K562 (cell line): ENCODE measurements around the gene PAEP. TPM values are rescaled to one million over a fixed set of nuclear protein-coding genes. Genes with fewer than 3 reads are reported as not detected.

Source experiments
- ATAC-seq: fragments of 200-7000 bp; cut with Tn5 transposase; 3 replicates; pipeline ENCODE4 v1.9.1; 2020; ENCODE audit warnings: moderate library complexity
- BruUV-seq: library from RNA; stranded (reverse); fragments of 400-500 nt; replicated peaks from 2 replicates; lab custom pipeline; 2021; lab: Mats Ljungman, UMichigan
- CTCF ChIA-PET: fragments of 300-600 bp; formaldehyde crosslinking; extraction: SDS; loops from one replicate; lab custom pipeline; 2021; ENCODE audit warnings: low intra/inter-chr PET ratio; lab: Yijun Ruan, JAX
- POLR2A ChIA-PET: fragments of 300-600, 350-650 bp; sonication (Branson Sonifier 250); formaldehyde crosslinking; extraction: SDS; loops from one replicate; lab custom pipeline; 2021; ENCODE audit warnings: antibody characterized with exemption, inconsistent platforms; lab: Yijun Ruan, JAX
- DNase-seq, 4 experiments: peaks; one replicate each; pipeline versions ENCODE4 v3.0.0 to v3.0.0-alpha.2; 2011 to 2018; ENCODE audit warnings: low spot score in 3 of 4, mixed read lengths in 3 of 4; ENCODE audit errors: extremely low read depth in 1 of 4
- FAIRE-seq: peaks from 2 replicates; lab custom pipeline; 2011; peaks lifted over from hg19 to GRCh38; lab: Jason Lieb, UNC
- H2AFZ ChIP-seq: 2 replicates; pipeline ENCODE4 v1.6.0; 2011; ENCODE audit warnings: low read depth, low read length, control low read depth, inconsistent platforms
- H3K27ac ChIP-seq: fragments of 200-600 bp; 3 replicates; pipeline ENCODE4 v1.8.0; 2011; ENCODE audit warnings: low read depth, mild to moderate bottlenecking, control low read depth, inconsistent platforms, low read length, moderate library complexity, mixed read lengths; ENCODE audit errors: extremely low read depth
- H3K27me3 ChIP-seq, 2 experiments: fragments of 300-600 bp in 1 of 2; 2 replicates in 1 of 2; 3 replicates in 1 of 2; pipeline versions ENCODE4 v1.6.0 to v1.8.0; 2011; ENCODE audit warnings: inconsistent platforms in 2 of 2, low read length in 2 of 2, mild to moderate bottlenecking in 1 of 2, mixed read lengths in 1 of 2, moderate library complexity in 1 of 2; ENCODE audit not compliant: control insufficient read depth in 2 of 2, insufficient read depth in 2 of 2
- H3K36me3 ChIP-seq: fragments of 300-600 bp; 3 replicates; pipeline ENCODE4 v1.8.0; 2011; ENCODE audit warnings: mild to moderate bottlenecking, low read length, inconsistent platforms; ENCODE audit not compliant: control insufficient read depth, insufficient read depth
- H3K4me1 ChIP-seq, 2 experiments: fragments of 200-600 bp in 1 of 2; replicated peaks in 1 of 2; 2 replicates in 1 of 2; 3 replicates in 1 of 2; pipeline versions ENCODE4 v1.5.1 to v1.8.0; 2011; ENCODE audit warnings: inconsistent platforms in 2 of 2, low read length in 2 of 2, mild to moderate bottlenecking in 1 of 2, mixed read lengths in 1 of 2, moderate library complexity in 1 of 2; ENCODE audit not compliant: control insufficient read depth in 2 of 2, insufficient read depth in 2 of 2
- H3K4me2 ChIP-seq: 2 replicates; pipeline ENCODE4 v1.6.1; 2011; ENCODE audit warnings: low read length, control low read depth, inconsistent platforms, mixed read lengths; ENCODE audit not compliant: insufficient read depth
- H3K4me3 ChIP-seq: fragments of 200-600 bp; sonication (generic), shearing (Covaris generic); 2 replicates; pipeline ENCODE4 v1.5.1; 2016; ENCODE audit warnings: control low read depth, inconsistent platforms
- H3K79me2 ChIP-seq: fragments of 200-600 bp; 3 replicates; pipeline ENCODE4 v1.8.0; 2011; ENCODE audit warnings: low read length, inconsistent platforms; ENCODE audit not compliant: control insufficient read depth, insufficient read depth
- H3K9ac ChIP-seq, 2 experiments: 2 replicates each; pipeline versions ENCODE4 v1.6.0 to v1.6.1; 2011; ENCODE audit warnings: low read depth in 2 of 2, low read length in 2 of 2, control low read depth in 1 of 2, inconsistent platforms in 1 of 2, mild to moderate bottlenecking in 1 of 2, mixed read lengths in 1 of 2; ENCODE audit not compliant: insufficient read depth in 1 of 2
- H3K9me1 ChIP-seq: one replicate; pipeline ENCODE4 v1.6.0; 2011; ENCODE audit warnings: inconsistent platforms, mild to moderate bottlenecking, low read length, moderate library complexity; ENCODE audit not compliant: control insufficient read depth, insufficient read depth
- H3K9me3 ChIP-seq: replicated peaks from 2 replicates; pipeline ENCODE4 v1.5.1; 2011; ENCODE audit warnings: low read depth, low read length, inconsistent platforms; ENCODE audit not compliant: control insufficient read depth, insufficient read depth
- H4K20me1 ChIP-seq: replicated peaks from 2 replicates; pipeline ENCODE4 v1.6.1; 2011; ENCODE audit warnings: low read length, inconsistent platforms, mixed read lengths; ENCODE audit not compliant: control insufficient read depth, insufficient read depth
- CSDE1 ChIP-seq, 2 experiments: fragments of 450-650 bp; IDR thresholded peaks; 2 replicates each; pipeline ENCODE4 v1.6.1; 2016; ENCODE audit warnings: mild to moderate bottlenecking in 1 of 2
- HMGXB4 ChIP-seq: sonication (generic); formaldehyde crosslinking; IDR thresholded peaks from 2 replicates; pipeline ENCODE4 v1.8.1; 2023; ENCODE audit warnings: mild to moderate bottlenecking, missing genetic modification reagents
- MBD2 ChIP-seq: sonication (generic); IDR thresholded peaks from 2 replicates; pipeline ENCODE4 v1.6.1; 2016; ENCODE audit warnings: low read depth, borderline replicate concordance
- MLX ChIP-seq, 2 experiments: fragments of 450-650 bp in 1 of 2; sonication (generic) in 1 of 2; formaldehyde crosslinking; conservative IDR thresholded peaks; 2 replicates each; pipeline versions ENCODE4 v1.4.0 to v1.8.1; 2020 to 2022; ENCODE audit warnings: mild to moderate bottlenecking in 1 of 2, missing genetic modification reagents in 1 of 2
- NFATC3 ChIP-seq: fragments of 450-650 bp; IDR thresholded peaks from 2 replicates; pipeline ENCODE4 v1.6.1; 2017; ENCODE audit warnings: mild to moderate bottlenecking
- TEAD2 ChIP-seq: fragments of 450-650 bp; IDR thresholded peaks from 2 replicates; pipeline ENCODE4 v1.6.1; 2016; ENCODE audit warnings: missing genetic modification characterization, control low read depth, missing compliant biosample characterization
- ZBTB43 ChIP-seq: sonication (generic); formaldehyde crosslinking; IDR thresholded peaks from 2 replicates; pipeline ENCODE4 v1.8.0; 2023; ENCODE audit warnings: mild to moderate bottlenecking, missing genetic modification reagents
- ZNF316 ChIP-seq: fragments of 450-650 bp; IDR thresholded peaks from 2 replicates; pipeline ENCODE4 v1.6.1; 2016
- ZNF384 ChIP-seq: IDR thresholded peaks from 2 replicates; pipeline ENCODE4 v1.6.1; 2012; ENCODE audit warnings: low read depth, low read length, improper control_type of control experiment
- WGBS: fragments of 100-300 bp; shearing (Covaris generic); methylation state at CpG from one replicate; pipeline ENCODE4 v1.1.6; 2016; ENCODE audit warnings: low coverage, mixed read lengths; ENCODE audit not compliant: insufficient coverage; ENCODE audit errors: missing lambda C conversion rate; 5-methylcytosine and 5-hydroxymethylcytosine counted together
- in situ Hi-C: fragments of 300-500 bp; cut with MboI; formaldehyde crosslinking; loops from 4 replicates; pipeline ENCODE4 v1.15.0; 2018; ENCODE audit warnings: inconsistent platforms, mixed read lengths
- intact Hi-C: fragments of 100-400 bp; cut with micrococcal nuclease; formaldehyde crosslinking; loops from 2 replicates; pipeline ENCODE4 v1.14.2; 2022
- polyA plus RNA-seq, 8 experiments: library from polyadenylated mRNA; depleted of rRNA in 4 of 8; stranded (reverse) in 5 of 8; unstranded in 3 of 8; fragments of >200 nt; fragmentation: Nextera tagmentation in 2 of 8; fragmentation: Illumina TruSeq in 1 of 8; extraction: Ambion mirVana in 2 of 8; extraction: Trizol in 1 of 8; gene quantifications; 2 replicates each; pipeline versions ENCODE4 v1.2.1 to v1.2.3, GENCODE V29; 2011 to 2014; ENCODE audit warnings: inconsistent platforms in 1 of 8, missing spikeins in 1 of 8
- total RNA-seq, 7 experiments: library from RNA; depleted of rRNA in 6 of 7; stranded (reverse); fragments of >200 nt in 6 of 7; fragmentation: Illumina TruSeq in 2 of 7; extraction: Trizol in 2 of 7; gene quantifications; 2 replicates each; pipeline versions ENCODE4 v1.2.1 to v1.2.3, GENCODE V29; 2011 to 2021; ENCODE audit warnings: low replicate concordance in 1 of 7
- TF ChIP-seq, protein P1 (sequence below): fragments of 250-450 bp; sonication (Bioruptor Pico); IDR thresholded peaks from 2 replicates; pipeline ENCODE4 v1.8.0; 2021; ENCODE audit warnings: mild to moderate bottlenecking, moderate library complexity

PAEP gene
- total and polyA plus RNA-seq, 9 of the 15 experiments (the other 6 are each of a cell fraction or from before 2014, with no cell fraction given): 0.22 to 4.5 (median 0.58) TPM

GRCh38 chr9:135579889-135580660, 18.5 kb downstream of the PAEP start (continued):
- TF ChIP-seq ZBTB43 (CRISPR knock-in tag) (no peak), NFATC3 (no peak), ZNF384 (no peak), MLX (CRISPR knock-in tag; conservative IDR thresholded peaks at IDR 0.05) (no peak)

- H3K9ac ChIP-seq: no peak overlapping the region
- ATAC-seq (no peak), DNase-seq (no peak), FAIRE-seq (no peak)
- ChIA-PET CTCF (no interaction called here), POLR2A (no interaction called here)
- intact Hi-C loops (no loop called here), in situ Hi-C loops (no loop called here)
- H3K27ac ChIP-seq: no peak overlapping the region
- H3K4me2 ChIP-seq: no peak overlapping the region
- no peak overlapping the region for H2AFZ ChIP-seq
- H3K36me3 ChIP-seq: no peaks in the 10 kb centered on the region
- H3K27me3 ChIP-seq: peaks cover 0 to 67% of the 10 kb centered on the region in 2 experiments; a peak in 3 of 5 replicates
- no peaks in the 10 kb centered on the region for H3K79me2 ChIP-seq
- H4K20me1 ChIP-seq: 0 out of 2 replicates have a peak, but pooled peaks cover 2% of the 10 kb centered on the region
- H3K4me1 ChIP-seq: peaks cover 0 to 18% of the 10 kb centered on the region in 2 experiments; a peak in 1 of 5 replicates
- WGBS: 0% methylated on average over 10 of the region's 11 CpGs
- H3K9me1 ChIP-seq: no peaks in the 10 kb centered on the region
- no TSS peak for BruUV-seq
- no peak overlapping the region for H3K4me3 ChIP-seq
- no peaks in the 10 kb centered on the region for H3K9me3 ChIP-seq
- no peak for TF ChIP-seq CSDE1 (IDR thresholded peaks at IDR 0.05)
- TF ChIP-seq TEAD2 (tag): no peak
- TF ChIP-seq, protein P1, sequence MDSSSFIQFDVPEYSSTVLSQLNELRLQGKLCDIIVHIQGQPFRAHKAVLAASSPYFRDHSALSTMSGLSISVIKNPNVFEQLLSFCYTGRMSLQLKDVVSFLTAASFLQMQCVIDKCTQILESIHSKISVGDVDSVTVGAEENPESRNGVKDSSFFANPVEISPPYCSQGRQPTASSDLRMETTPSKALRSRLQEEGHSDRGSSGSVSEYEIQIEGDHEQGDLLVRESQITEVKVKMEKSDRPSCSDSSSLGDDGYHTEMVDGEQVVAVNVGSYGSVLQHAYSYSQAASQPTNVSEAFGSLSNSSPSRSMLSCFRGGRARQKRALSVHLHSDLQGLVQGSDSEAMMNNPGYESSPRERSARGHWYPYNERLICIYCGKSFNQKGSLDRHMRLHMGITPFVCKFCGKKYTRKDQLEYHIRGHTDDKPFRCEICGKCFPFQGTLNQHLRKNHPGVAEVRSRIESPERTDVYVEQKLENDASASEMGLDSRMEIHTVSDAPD (CRISPR knock-in tag): no peak
- TF ChIP-seq HMGXB4 (CRISPR knock-in tag): no peak
- no peak for TF ChIP-seq ZNF316
- no peak for TF ChIP-seq MBD2
Observed at GRCh38 chr9:135580664-135581380, 19.3 kb downstream of the PAEP start.
